GM19351 (cell line): ENCODE results near the gene CD300LB.
"Not testable (repeated sequence)": the region's sequence is repeated elsewhere in the genome, so short reads cannot be mapped to it uniquely, and the experiment has no call there.

Experiments used
- ATAC-seq: cut with Tn5 transposase; IDR thresholded peaks from one replicate; pipeline ENCODE4 v1.9.1; 2021; ENCODE audit warnings: mild to moderate bottlenecking, moderate library complexity; ENCODE audit not compliant: unreplicated experiment

CD300LB gene

GRCh38 chr17:74527081-74527480, 4.2 kb downstream of the CD300LB start:
- ATAC-seq = no peak

DNA sequence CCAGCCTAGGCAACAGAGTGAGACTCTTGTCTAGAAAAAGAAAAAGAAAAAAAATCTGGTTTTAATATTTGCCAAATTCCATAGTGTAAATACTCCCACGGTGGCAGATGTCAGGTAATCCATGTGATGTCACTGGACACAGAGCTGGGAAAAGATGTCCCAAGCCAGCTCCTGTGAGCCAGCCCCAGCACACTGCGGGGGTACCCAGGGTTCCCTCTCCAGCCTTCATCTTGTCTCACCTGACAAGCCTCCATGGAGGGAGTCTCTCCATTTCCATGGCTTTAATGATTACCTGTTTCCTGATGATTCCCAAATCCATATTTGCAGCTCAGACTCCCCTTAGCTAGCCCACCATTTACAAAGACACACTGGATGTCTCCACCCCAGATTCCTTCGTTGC, 4.6 kb downstream of the CD300LB start:
- ATAC-seq = no peak

DNA sequence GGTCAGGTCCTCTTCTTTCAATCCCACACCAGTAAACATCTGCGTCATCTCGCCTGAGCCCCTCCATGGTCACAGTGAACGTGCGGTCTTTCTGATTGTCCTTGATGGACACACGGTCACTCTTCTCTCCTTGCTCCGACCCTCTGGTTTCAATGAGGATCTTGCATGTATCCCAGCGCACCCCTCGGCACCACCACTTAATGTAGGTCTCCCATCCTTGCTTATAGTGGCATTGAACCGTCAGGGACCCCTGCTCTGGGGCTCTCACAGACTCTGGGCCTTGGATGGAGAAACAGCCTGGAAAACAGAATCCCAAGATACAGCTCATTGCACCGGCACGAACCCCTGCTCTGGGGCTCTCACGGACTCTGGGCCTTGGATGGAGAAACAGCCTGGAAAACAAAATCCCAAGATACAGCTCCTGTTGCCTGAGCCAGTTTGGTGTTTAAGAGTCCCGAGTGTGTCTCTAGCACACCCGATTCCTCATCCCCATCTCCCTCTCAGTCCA, 5.4 kb downstream of the CD300LB start:
- no peak for ATAC-seq

DNA sequence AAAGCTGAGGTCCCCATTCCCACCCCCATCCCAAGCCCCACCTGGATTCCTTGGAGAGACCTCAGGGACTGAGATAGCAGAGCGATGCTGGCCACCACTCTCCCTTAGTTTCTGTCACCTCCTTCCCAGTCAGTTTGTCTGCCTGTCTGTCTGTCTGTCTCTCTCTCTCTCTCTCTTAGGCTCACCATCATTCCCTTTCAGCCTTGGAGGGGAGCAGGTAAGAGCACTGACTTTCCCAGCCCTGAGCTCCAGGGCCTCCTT, 5.9 kb downstream of the CD300LB start:
- ATAC-seq = no peak

GRCh38 chr17:74524653-74525464, 6.4 kb downstream of the CD300LB start:
- no peak for ATAC-seq

DNA sequence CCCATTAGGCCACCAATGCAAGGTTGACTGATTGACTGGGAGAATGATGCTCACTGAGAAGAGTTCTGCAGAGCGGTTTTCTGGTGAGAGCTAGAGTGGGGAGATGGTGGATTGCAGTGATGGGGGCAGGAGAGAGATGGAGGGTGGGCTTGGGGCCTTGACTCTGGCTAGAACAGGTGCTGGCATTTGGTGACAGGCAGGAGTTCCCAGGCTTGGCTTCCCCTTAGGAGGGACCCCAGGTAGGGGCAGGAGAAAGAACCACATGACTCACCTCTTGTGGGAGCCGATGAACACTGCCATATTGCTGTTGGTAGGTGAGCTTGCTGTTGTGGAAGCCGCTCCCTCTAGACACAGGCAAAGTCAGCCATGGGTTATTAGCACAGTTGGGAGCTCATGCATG, 8.0 kb downstream of the CD300LB start:
- no peak for ATAC-seq

- no peak for ATAC-seq
These were observed 8.7 kb downstream of the CD300LB start for GRCh38 chr17:74522381-74523105.

DNA sequence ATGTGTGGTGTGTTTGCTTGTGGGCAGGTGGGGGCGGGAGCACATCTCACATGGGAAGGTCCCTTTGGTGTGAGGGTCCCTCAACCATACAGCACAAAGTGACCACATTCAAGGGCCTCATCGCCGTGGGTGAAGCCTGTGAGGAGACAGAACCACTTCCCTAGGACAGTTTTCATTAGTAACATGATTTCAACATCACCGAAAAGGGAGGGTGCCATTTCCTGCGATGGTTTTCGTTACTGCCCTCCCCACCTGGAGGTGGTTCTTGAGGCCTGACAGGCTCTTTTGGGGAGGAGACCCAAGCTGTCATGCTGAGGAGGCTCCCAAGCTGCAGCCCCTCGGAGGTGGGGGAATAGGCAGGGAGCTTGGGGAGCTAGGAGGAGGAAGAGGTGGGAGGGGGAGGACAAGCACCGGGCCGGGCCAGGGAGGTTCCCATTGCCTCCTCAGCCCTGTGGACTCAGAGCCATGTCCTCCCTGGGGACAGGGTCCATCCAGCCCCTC, 9.5 kb downstream of the CD300LB start:
- no peak for ATAC-seq

- no peak for ATAC-seq
These were observed 10.3 kb downstream of the CD300LB start for GRCh38 chr17:74520790-74521480.

DNA sequence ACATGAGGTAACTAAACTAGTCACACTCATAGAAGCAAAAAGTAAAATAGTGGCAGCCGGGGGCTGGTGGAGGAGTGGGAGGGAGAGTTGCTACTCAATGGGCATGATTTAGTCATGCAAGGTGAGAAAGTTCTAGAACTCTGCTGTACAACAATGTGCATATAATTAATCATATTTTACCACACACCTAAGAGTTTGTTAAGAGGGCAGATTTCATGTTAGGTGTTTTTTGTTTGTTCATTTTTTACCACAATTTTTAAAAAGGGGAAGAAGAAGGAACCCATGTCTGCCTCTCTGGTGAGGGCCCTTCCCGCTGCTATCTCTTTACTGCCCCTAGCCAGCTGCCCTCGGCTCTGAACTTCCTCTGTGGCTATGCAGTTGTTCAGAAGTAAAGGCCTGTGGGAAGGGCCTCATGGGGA, 11.2 kb downstream of the CD300LB start:
- peak; percentile 47 for ATAC-seq

DNA sequence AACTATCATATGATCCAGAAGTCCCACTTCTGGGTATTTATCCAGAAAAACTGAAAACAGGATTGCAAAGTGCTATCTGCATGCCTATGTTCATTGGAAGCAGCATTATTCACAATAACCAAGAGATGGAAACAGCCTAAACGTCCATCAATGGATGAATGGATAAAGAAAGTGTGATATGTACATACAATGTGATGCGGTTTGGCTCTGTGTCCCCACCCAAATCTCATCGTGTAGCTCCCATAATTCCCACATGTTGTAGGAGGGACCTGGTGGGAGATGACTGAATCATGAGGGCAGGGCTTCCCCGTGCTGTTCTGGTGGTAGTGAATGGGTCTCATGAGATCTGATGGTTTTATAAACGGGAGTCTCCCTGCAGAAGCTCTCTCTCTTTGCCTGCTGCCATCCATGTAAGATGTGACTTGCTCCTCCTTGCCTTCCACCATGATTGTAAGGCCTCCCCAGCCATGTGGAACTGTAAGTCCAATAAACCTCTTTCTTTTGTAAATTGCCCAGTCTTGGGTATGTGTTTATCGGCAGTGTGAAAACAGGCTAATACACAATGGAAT, 12.8 kb downstream of the CD300LB start:
- not testable (repeated sequence) for ATAC-seq

GRCh38 chr17:74516561-74517328, 14.5 kb downstream of the CD300LB start:
- no peak for ATAC-seq

- ATAC-seq = no peak
These were observed 15.3 kb downstream of the CD300LB start for GRCh38 chr17:74515941-74516340.

DNA sequence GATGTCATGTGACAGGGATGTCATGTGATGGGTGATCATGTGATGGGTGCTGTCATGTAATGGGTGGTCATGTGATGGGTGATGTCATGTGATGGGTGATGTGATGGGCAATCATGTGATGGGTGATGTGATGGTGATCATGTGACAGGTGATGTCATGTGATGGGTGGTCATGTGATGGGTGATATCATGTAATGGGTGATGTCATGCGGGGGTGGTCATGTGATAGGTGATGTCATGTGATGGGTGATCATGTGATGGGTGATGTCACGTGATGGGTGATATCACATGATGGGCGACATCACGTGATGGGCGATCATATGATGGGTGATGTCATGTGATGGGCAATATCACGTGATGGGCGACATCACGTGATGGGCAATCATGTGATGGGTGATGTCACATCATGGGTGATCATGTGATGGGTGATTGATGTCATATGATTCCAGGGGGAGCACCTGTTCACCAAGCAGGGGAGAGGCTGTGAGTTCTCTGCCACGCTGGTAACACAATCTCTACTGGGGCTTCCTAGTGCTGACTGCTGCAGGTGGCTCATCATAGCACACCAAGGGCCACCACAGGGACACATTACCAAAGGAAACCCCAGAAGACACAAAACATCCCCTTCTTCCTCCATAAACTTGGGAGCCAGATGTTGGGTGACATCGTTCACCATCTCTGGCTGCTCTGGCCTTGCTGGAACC, 16.5 kb downstream of the CD300LB start:
- ATAC-seq = no peak

DNA sequence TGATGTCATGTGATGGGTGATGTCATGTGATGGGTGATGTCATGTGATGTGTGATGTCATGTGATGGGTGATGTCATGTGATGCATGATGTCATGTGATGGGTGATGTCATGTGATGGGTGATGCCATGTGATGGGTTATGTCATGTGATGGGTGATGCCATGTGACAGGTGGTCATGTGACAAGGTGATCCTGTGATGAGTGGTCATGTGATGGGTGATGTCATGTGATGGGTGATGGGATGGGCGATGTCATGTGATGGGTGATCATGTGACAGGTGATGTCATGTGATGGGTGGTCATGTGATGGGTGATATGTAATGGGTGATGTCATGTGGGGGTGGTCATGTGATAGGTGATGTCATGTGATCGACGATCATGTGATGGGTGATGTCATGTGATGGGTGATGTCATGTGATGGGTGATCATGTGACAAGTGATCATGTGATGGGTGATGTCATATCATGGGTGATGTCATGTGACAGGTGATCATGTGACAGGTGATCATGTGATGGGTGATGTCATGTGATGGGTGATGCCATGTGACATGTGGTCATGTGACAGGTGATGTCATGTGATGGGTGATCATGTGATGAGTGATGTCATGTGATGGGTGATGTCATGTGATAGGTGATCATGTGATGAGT, 17.2 kb downstream of the CD300LB start:
- ATAC-seq = no peak

DNA sequence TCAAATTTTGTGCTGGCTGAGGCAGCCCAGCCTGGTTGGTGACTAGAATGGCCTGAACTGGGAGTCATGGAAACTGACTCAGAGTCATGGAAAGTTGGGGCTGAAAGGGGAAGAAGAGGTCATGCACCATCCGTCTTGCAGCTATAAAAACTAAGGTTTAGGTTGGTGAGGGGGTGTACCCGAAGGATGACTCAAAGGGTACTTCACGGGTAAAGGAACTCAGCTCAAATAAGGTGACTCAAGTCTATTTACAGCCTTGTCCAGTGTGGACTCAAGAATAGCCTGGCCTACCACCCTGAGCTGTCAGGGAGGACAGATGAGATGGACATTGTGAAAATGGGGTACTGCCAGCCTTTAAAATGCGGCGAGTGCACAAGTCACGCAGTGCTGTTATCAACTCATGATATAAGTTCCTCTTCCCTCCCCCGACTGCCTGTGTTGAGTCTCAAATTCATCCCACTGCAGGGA, 18.6 kb downstream of the CD300LB start:
- ATAC-seq = peak; percentile 64

DNA sequence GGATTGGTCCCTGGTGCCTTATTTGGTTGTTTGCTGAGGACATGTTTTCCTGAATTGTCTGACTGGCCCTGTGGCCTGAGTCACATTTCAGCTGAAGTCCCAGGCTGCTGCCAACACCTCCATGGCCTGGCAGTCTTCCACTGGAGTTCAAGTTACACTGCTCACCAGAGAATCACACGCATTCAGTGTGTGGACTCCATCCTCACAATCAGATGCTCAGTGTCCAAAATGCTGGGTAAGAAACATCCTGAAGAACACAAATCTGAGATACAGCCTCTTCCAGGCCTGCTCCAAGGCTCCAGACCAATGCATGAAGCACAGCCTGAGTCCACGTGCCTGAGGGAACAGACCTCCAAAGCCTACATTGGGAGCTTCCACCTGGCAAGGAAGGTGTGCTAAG, 19.2 kb downstream of the CD300LB start:
- no peak for ATAC-seq

DNA sequence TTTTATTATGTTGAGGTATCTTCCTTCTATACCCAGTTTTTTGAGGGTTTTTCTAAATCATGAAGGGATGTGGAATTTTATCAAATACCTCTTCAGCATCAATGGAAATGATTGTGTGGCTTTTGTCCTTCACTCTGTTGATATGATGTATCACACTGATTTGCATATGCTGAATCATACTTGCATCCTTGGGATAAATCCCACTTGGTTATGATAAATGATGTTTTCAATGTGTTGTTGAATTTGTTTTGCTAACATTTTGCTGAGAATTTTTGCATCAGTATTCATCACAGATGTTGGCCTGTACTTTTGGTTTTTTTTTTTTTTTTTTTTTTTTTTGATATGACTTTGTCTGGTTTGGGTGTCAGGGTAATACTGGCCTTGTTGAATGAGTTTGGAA, 23.1 kb downstream of the CD300LB start:
- no peak for ATAC-seq

GRCh38 chr17:74503949-74504348, 27.3 kb downstream of the CD300LB start:
- not testable (repeated sequence) for ATAC-seq
